CD14-positive monocyte (primary cell): ENCODE data around the gene MMAB. TPM values are rescaled to one million over a fixed set of nuclear protein-coding genes. Genes with fewer than 3 reads are reported as not detected.

Experiments used
- DNase-seq, 3 donors: peaks; one replicate each; pipeline ENCODE4 v3.0.0-alpha.2; 2011 to 2022
- H2AFZ ChIP-seq: 2 replicates; pipeline ENCODE4 v1.6.0; 2012; ENCODE audit warnings: mild to moderate bottlenecking, low read depth, low read length, inconsistent platforms; ENCODE audit not compliant: insufficient read depth, poor library complexity, severe bottlenecking
- H3K27ac ChIP-seq, 2 donors: 1 replicate in 1 of 2; 2 replicates in 1 of 2; pipeline ENCODE4 v1.5.1; 2012 to 2013; ENCODE audit warnings: low read length in 2 of 2, control low read depth in 1 of 2, inconsistent platforms in 1 of 2, low read depth in 1 of 2, mild to moderate bottlenecking in 1 of 2
- H3K27me3 ChIP-seq, 2 donors: one replicate each; pipeline versions ENCODE4 v1.6.0 to v1.6.1; 2011 to 2013; ENCODE audit warnings: low read length in 2 of 2; ENCODE audit not compliant: control insufficient read depth in 2 of 2, insufficient read depth in 2 of 2
- H3K36me3 ChIP-seq, 2 donors: replicated peaks in 1 of 2; 1 replicate in 1 of 2; 2 replicates in 1 of 2; pipeline versions ENCODE4 v1.5.1 to v1.6.1; 2012 to 2013; ENCODE audit warnings: low read length in 2 of 2, control low read depth in 1 of 2, inconsistent platforms in 1 of 2, mild to moderate bottlenecking in 1 of 2; ENCODE audit not compliant: insufficient read depth in 2 of 2, control insufficient read depth in 1 of 2
- H3K4me1 ChIP-seq, 2 donors: 1 replicate in 1 of 2; 2 replicates in 1 of 2; pipeline versions ENCODE4 v1.5.1 to v1.6.1; 2012 to 2013; ENCODE audit warnings: low read length in 2 of 2, control low read depth in 1 of 2, inconsistent platforms in 1 of 2, mild to moderate bottlenecking in 1 of 2, moderate library complexity in 1 of 2; ENCODE audit not compliant: insufficient read depth in 2 of 2, control insufficient read depth in 1 of 2
- H3K4me2 ChIP-seq: replicated peaks from 2 replicates; pipeline ENCODE3; 2012; ENCODE audit warnings: low read length, moderate library complexity, mild to moderate bottlenecking; ENCODE audit not compliant: poor library complexity, severe bottlenecking; ENCODE audit errors: extremely low read depth
- H3K4me3 ChIP-seq, 3 experiments: fragments of 200-600 bp in 1 of 3; sonication (generic) in 1 of 3; replicated peaks in 1 of 3; 1 replicate in 2 of 3; 2 replicates in 1 of 3; pipeline ENCODE4 v1.5.1; 2011 to 2013; ENCODE audit warnings: low read length in 3 of 3, mild to moderate bottlenecking in 3 of 3, control low read depth in 2 of 3, low read depth in 2 of 3, inconsistent platforms in 1 of 3, moderate library complexity in 1 of 3
- H3K79me2 ChIP-seq: 2 replicates; pipeline ENCODE4 v1.6.0; 2012; ENCODE audit warnings: mild to moderate bottlenecking, control low read depth, inconsistent platforms, low read length, moderate library complexity; ENCODE audit not compliant: insufficient read depth
- H3K9ac ChIP-seq: 2 replicates; pipeline ENCODE4 v1.6.0; 2017; ENCODE audit warnings: low read length, mild to moderate bottlenecking; ENCODE audit not compliant: insufficient read depth, poor library complexity, severe bottlenecking
- H3K9me3 ChIP-seq, 2 donors: replicated peaks in 1 of 2; 1 replicate in 1 of 2; 2 replicates in 1 of 2; pipeline versions ENCODE4 v1.5.1 to v1.6.1; 2012 to 2013; ENCODE audit warnings: low read length in 2 of 2, control low read depth in 1 of 2; ENCODE audit not compliant: control insufficient read depth in 1 of 2, insufficient read depth in 1 of 2
- H4K20me1 ChIP-seq: 2 replicates; pipeline ENCODE4 v1.6.0; 2012; ENCODE audit warnings: mild to moderate bottlenecking, low read length, control low read depth, moderate library complexity; ENCODE audit not compliant: insufficient read depth
- H3K27ac Mint-ChIP-seq, 7 donors: one replicate each; pipeline ENCODE4 v1.8.0; 2020; ENCODE audit warnings: mild to moderate bottlenecking in 7 of 7, mixed read lengths in 7 of 7, moderate library complexity in 6 of 7, inconsistent platforms in 2 of 7
- H3K27me3 Mint-ChIP-seq, 3 donors: one replicate each; pipeline ENCODE4 v1.8.0; 2021 to 2022; ENCODE audit warnings: low read depth in 3 of 3, mild to moderate bottlenecking in 3 of 3, mixed read lengths in 3 of 3, moderate library complexity in 3 of 3, inconsistent platforms in 1 of 3
- H3K36me3 Mint-ChIP-seq, 2 donors: one replicate each; pipeline ENCODE4 v1.8.0; 2020; ENCODE audit warnings: mixed read lengths in 2 of 2, inconsistent platforms in 1 of 2, mild to moderate bottlenecking in 1 of 2
- H3K4me1 Mint-ChIP-seq: one replicate; pipeline ENCODE4 v1.8.0; 2020; ENCODE audit warnings: mild to moderate bottlenecking, mixed read lengths
- H3K4me3 Mint-ChIP-seq, 2 donors: one replicate each; pipeline ENCODE4 v1.8.0; 2020; ENCODE audit warnings: mild to moderate bottlenecking in 2 of 2, mixed read lengths in 2 of 2, moderate library complexity in 1 of 2
- H3K9me3 Mint-ChIP-seq, 7 donors: one replicate each; pipeline ENCODE4 v1.8.0; 2020 to 2022; ENCODE audit warnings: mixed read lengths in 7 of 7, mild to moderate bottlenecking in 6 of 7, moderate library complexity in 6 of 7, inconsistent platforms in 2 of 7
- WGBS: methylation state at CpG from one replicate; pipeline ENCODE4 v1.1.5; 2013; ENCODE audit warnings: missing lambda C conversion rate; ENCODE audit not compliant: insufficient coverage; 5-methylcytosine and 5-hydroxymethylcytosine counted together
- intact Hi-C, 2 donors: fragments of 100-400 bp; cut with micrococcal nuclease; formaldehyde crosslinking; loops; one replicate each; pipeline versions ENCODE4 v1.15.0 to v1.15.1; 2023
- polyA plus RNA-seq, 3 donors: library from polyadenylated mRNA; depleted of rRNA in 1 of 3; unstranded in 2 of 3; stranded (reverse) in 1 of 3; fragments of 300-500 nt in 2 of 3; fragments of >200 nt in 1 of 3; fragmentation: Illumina TruSeq in 2 of 3; gene quantifications; 1 replicate in 2 of 3; 2 replicates in 1 of 3; pipeline ENCODE4 v1.2.3, GENCODE V29; 2012 to 2021
- TF ChIP-seq, protein P1 (sequence below): fragments of 200-600 bp; IDR thresholded peaks from one replicate; pipeline ENCODE4 v1.8.0; 2022; ENCODE audit warnings: antibody characterized with exemption, mild to moderate bottlenecking

The MMAB gene
- polyA plus RNA-seq, 3 donors: 5.0 to 15.6 (median 12.4) TPM

GRCh38 chr12:109504068-109504467, 69.2 kb downstream of the MMAB start:
- Mint-ChIP-seq H3K4me1 (no peaks in the 10 kb centered on the region), H3K36me3 (peaks cover 89 to 95% of the 10 kb centered on the region in 2 donors), H3K9me3 (no peaks in the 10 kb centered on the region), H3K27ac (no peak overlapping the region), H3K4me3 (no peak overlapping the region), H3K27me3 (no peaks in the 10 kb centered on the region)
- Histone ChIP-seq H3K4me2 (no peak overlapping the region), H3K27ac (no peak overlapping the region), H3K9me3 (no peaks in the 10 kb centered on the region), H3K4me1 (no peaks in the 10 kb centered on the region), H3K9ac (no peak overlapping the region), H4K20me1 (no peaks in the 10 kb centered on the region), H2AFZ (no peak overlapping the region), H3K27me3 (no peaks in the 10 kb centered on the region), H3K79me2 (no peaks in the 10 kb centered on the region), H3K36me3 (peaks cover 97 to 100% of the 10 kb centered on the region in 2 donors), H3K4me3 (no peak overlapping the region)
- TF ChIP-seq, protein P1, sequence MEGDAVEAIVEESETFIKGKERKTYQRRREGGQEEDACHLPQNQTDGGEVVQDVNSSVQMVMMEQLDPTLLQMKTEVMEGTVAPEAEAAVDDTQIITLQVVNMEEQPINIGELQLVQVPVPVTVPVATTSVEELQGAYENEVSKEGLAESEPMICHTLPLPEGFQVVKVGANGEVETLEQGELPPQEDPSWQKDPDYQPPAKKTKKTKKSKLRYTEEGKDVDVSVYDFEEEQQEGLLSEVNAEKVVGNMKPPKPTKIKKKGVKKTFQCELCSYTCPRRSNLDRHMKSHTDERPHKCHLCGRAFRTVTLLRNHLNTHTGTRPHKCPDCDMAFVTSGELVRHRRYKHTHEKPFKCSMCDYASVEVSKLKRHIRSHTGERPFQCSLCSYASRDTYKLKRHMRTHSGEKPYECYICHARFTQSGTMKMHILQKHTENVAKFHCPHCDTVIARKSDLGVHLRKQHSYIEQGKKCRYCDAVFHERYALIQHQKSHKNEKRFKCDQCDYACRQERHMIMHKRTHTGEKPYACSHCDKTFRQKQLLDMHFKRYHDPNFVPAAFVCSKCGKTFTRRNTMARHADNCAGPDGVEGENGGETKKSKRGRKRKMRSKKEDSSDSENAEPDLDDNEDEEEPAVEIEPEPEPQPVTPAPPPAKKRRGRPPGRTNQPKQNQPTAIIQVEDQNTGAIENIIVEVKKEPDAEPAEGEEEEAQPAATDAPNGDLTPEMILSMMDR: no peak
- no peak for DNase-seq
- no CpG with 5 or more reads among the region's 1 CpG for WGBS
- intact Hi-C loops: no loop called here

Other genes starting within 250 kb of the MMAB start
- not detected for gene MYO1H, start 225.6 kb downstream of the MMAB start, polyA plus RNA-seq
- 10 to 100 TPM; 18.1 to 21.0 (median 20.0) TPM for gene KCTD10, start 96.2 kb downstream of the MMAB start, polyA plus RNA-seq
- gene UBE3B, start 95.9 kb downstream of the MMAB start, polyA plus RNA-seq: 10 to 100 TPM; 14.4 to 25.9 (median 18.2) TPM
- gene MVK, start 290 bp upstream of the MMAB start, polyA plus RNA-seq: 1 to 10 TPM; 1.1 to 3.8 (median 1.6) TPM
- under 1 TPM in 1 of 3 donors, not detected in 2; 0.09 TPM for gene FAM222A, start 140.3 kb upstream of the MMAB start, polyA plus RNA-seq